HG03045 (cell line): ENCODE measurements around the gene SLC14A1.

Experiments
- ATAC-seq: cut with Tn5 transposase; IDR thresholded peaks from one replicate; pipeline ENCODE4 v1.9.1; 2021; ENCODE audit warnings: mild to moderate bottlenecking, moderate library complexity; ENCODE audit not compliant: unreplicated experiment

The SLC14A1 gene

DNA sequence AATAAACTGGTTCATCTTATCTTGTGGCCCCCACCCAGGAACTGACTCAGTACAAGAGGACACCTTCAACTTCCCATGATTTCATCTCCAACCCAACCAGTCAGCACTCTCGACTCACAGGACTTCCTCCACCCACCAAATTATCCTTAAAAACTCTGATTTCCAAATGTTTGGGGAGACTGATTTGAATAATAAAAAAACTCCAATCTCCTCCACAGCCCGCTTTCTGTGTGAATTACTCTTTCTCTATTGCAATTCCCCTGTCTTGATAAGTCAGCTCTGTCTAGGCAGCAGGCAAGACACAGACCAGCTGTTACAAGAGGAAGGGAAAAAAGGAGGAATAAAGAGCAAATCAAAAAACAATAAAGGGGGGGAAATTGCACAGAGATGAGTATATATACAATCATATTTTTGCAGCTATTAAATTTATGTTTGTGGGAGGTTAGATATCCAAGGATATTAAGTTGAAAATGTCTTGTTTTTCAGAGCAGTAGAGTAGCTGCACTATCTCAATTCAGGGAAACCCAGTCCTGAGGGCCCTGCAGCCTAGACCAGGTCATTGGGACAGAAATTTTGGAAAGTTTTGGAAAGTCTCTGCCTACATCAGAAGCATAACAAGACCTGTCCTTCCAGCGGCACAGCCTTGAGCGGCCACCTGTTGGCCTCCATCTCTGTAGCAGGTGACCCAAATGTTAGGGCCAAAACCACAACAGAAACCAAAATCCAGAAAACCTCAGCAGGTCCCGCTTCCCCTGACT is 68.7 kb downstream of the SLC14A1 start:
- no peak for ATAC-seq

DNA sequence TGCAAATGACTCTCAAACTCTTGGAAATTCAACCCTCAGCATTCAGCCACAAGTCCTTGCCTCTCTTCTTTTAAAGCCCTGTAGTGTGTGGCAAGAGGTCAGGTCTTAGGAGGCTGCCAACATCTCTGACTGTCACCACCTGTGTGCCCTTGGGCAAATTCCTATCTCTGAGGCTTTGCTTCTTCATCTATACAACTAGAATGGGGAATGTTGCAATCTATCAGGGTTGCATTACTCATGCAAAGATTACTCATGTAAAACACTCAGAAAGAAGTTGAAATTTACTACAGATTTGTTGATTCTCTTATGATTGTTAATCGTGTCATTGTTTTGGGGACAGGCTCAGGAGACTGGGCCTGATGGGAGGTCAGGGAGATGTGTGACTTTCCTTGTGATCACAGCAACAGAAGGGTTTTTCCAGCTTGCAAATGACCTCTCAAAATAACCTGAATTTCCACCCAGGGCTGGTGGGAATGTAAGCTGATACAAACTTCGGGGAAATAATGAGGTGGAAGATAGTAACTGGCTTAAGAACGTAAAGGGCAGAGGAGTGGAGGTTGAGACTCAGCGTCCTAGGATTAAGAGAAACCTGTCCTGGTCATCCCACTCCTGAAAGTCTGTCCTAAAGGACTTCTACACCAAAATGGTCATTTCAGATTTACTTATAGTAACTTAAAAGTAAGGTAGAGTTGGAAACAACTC is 69.4 kb downstream of the SLC14A1 start:
- ATAC-seq = no peak

DNA sequence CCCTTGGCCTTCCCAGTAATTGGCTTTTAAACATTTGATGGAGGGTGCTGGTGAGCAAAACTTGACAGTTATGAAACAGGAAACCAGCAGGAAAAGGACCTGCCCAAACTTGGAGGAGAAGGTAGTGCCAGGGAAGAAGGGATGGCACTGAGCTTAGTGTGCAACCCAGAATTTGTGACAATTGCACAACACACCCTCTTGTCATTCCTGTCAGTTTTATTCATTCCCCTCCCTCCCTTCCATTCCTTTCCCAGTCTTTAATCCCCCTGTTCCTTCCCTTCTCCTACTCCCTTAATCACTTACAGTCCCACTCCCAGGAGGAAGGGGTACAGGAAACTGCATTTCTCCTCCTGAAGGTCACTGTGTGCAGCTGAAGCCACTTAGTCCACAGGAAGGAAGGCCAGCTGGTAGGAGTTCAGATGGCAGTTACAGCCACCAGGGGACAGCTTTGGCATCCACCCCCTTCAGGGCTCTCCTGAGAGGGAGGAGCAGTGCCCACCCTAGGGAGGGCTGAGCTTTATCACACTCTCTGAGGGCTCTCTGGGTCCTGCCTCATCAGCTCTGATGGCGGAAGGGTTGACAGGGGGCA is 77.5 kb downstream of the SLC14A1 start:
- ATAC-seq = no peak
